Stimulated activated CD8-positive, alpha-beta memory T cell treated with anti-CD3 and anti-CD28 coated beads, Interleukin-7, amount 100 ng/mL, for 1 hour (primary cell): ENCODE results near the gene FCRLA.
"Not testable (repeated sequence)": the region's sequence is repeated elsewhere in the genome, so short reads cannot be mapped to it uniquely, and the experiment has no call there.

Experiments
- DNase-seq, 2 donors: peaks; one replicate each; pipeline ENCODE4 v3.0.0-alpha.2; 2020; ENCODE audit warnings: low read depth in 2 of 2

The FCRLA gene

GRCh38 chr1:161706482-161707347 lies at the start of gene FCRLA:
Gene FCRLA, plus strand, starts transcription at chr1:161707229. Its CDS starts 36 bp downstream, at chr1:161707265.
- DNase-seq = no peak

DNA sequence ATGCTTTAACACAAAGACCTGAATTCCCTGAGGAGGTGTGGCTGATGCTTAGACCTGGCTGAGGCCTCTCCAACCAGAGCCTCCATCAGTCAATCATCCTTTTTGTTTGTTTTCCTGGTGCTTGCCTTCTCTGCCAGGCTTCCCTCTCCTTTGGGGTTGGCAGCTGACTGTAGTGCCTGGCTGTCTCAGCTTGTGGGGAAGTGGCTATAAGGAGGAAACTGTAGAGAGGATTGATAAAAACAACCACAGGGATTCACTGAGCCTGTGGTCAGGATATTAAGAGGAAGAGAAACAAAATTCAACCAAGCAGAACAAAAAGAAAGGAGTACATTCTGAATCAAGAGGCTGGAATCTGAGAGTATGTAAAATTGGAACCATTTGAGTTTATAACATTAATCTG lies 48.5 kb upstream of the FCRLA start:
- DNase-seq = not testable (repeated sequence)

GRCh38 chr1:161661660-161662311 lies 45.2 kb upstream of the FCRLA start:
- not testable (repeated sequence) for DNase-seq

DNA sequence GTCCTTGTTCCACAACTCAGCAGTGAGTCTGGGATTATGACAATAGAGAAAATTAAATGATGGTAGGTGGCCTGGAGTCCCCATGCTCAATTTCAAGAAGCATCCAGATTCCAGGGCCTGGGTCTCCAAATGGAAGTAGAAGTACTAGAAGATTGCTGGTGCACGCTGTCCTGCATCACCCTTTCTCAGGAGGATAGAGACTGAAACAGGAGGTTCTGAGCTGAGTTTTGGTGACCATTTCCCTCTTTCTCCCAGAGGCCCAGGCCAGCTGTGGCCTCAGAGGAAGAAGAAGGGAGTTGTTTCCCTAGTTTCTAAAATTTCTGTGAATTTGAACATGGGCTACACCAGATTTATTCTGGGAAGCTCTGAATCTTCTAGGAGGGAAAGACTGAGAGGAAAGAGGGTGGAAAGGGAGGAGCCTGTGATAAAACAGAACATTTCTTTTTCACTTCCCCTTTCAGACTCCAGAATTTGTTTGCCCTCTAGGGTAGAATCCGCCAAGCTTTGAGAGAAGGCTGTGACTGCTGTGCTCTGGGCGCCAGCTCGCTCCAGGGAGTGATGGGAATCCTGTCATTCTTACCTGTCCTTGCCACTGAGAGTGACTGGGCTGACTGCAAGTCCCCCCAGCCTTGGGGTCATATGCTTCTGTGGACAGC lies 44.2 kb upstream of the FCRLA start, which contains the start of gene FCGR2B:
Gene FCGR2B (plus strand): TSS at position 460 of the 656 bp plus-strand sequence. CDS start 99 bp downstream, at position 559.
- not testable (repeated sequence) for DNase-seq

DNA sequence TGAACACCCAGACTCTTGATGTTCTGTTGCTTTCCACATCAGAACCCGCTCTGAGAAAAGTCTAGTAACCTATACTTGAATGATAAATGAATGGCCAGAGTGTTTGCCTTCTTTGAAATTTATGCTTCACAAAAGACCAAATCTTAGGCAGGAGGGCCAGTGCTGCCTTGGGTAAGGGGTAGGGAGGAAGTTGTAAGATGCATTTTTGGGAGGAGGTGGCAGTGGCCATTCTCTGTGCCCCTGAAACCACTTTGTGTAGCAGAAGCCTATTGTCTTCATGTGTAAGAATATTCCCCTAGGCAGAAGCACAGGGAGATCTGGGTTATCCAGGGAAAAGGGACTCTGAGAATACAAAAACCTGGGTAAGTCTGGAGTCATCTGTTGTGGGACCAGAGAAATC lies 43.5 kb upstream of the FCRLA start:
- DNase-seq = not testable (repeated sequence)

- DNase-seq = not testable (repeated sequence)
Measured at GRCh38 chr1:161664689-161665088, 42.3 kb upstream of the FCRLA start.

DNA sequence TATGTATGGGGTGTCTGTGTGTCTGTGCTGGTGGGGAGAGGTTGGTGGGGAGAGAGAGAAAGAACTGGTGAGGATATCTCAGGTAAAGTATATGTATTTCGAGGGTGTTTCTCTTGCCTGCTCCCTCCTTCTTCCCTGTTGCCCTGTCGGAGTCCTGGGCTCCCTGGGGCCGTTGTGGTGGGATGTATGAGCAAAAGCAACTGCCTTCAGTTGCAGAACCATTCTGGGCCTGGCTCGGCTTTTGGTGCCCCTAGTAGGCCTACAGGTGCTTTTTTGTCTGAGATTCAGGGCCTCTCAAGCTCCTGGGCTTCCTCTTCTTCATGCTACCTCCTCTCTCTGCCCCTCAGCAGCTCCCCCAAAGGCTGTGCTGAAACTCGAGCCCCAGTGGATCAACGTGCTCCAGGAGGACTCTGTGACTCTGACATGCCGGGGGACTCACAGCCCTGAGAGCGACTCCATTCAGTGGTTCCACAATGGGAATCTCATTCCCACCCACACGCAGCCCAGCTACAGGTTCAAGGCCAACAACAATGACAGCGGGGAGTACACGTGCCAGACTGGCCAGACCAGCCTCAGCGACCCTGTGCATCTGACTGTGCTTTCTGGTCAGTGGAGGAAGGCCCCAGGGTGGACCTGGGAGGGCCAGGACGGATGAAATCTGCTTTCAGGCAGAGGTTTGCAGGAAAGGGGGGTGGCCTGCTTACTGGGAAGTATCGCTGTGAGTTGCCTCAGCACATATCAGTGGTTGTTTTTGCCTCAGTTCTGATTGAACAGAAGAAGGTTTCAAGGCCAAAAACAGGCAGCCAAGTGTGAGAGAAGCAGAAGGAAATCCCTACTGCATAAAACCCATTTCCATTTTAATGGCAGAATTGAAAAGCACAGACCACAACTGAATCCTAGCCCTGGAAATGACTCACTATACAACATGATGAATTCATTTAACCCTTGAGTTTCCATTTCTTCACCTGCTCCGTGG lies 35.7 kb upstream of the FCRLA start:
- DNase-seq = not testable (repeated sequence)

DNA sequence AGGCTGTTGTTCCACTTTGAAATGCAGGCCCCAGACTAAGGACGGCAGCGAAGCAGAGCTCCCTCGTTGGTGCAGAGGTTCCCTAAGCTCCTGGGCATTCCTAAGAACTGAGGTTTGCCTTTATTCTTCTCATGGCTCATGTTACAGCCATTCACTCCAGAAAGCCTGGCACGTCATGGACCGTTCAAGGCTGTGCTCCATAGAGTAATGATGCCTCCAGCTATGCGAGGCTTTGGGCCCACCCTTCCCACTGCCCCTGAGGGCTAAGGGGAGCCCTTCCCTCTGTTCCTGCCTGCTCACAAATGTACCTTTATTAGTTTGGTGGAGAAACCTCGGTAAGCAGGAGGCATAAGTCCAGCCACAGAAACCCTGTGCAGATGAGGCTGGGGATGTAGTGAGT lies 33.6 kb upstream of the FCRLA start:
- DNase-seq = not testable (repeated sequence)

- not testable (repeated sequence) for DNase-seq
Measured at GRCh38 chr1:161674447-161674846, 32.6 kb upstream of the FCRLA start.

DNA sequence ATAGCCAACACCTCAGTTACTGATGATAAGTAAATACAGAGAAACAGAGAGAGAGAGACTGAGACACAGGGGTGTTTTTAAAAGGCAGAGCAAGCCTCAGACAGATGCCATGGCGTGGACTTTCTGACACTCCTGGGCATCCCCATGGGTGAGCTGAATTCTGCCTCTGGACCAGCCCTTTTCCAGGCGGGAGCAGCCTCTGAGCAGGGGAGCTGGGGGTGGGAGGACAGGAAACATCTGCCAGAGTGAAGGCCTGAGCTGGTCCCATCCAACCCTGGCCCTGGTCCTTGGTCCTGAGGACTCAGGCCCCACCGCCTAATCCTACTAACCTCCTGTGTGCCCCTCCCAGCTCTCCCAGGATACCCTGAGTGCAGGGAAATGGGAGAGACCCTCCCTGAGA lies 32.1 kb upstream of the FCRLA start:
- DNase-seq = not testable (repeated sequence)

DNA sequence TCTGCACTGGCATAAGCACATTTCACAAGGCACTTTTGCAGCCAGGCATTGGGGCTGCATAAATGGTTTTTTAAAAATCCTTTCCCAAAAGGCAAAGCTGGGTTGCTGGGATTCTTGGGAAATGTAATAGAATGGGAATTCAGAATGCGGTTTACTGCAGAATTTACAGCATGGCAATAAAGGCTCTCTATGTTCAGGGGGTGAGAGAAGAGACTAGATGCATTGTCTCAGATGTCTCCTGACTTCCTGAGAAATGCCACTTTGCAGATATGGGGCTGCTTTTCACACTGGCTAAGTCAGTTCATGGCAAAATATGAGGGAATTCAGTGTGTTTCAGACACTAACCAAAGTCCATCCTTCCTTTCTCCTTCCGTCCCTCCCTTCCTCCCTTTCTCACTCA lies 30.6 kb upstream of the FCRLA start:
- DNase-seq = no peak

DNA sequence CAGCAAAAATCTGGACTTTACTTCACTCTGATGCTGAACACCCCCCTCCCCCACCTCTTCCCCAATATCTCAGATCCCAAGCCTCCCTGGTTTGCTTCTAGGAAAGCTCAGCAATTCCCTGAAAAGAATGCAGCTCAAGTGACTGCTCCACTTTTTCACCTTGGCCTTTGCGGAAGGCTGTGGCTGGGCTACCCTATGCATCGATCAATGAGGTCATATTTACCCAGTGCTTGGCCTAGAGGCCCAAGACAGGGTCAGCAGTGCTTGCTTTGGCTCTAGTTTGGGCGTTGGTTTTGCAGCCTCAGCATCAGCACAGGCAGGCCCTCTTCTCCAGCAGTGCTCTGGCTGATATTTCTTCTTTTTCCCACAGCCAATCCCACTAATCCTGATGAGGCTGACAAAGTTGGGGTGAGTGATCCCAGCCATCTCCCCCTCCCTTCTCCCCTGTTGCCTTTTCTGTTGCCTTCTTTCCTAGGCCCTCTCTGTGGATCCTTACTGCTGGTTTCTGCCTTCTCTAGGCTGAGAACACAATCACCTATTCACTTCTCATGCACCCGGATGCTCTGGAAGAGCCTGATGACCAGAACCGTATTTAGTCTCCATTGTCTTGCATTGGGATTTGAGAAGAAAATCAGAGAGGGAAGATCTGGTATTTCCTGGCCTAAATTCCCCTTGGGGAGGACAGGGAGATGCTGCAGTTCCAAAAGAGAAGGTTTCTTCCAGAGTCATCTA lies 29.9 kb upstream of the FCRLA start:
- DNase-seq = no peak

GRCh38 chr1:161678500-161678899 lies 28.5 kb upstream of the FCRLA start:
- no peak for DNase-seq

GRCh38 chr1:161681879-161682278 lies 25.1 kb upstream of the FCRLA start:
- no peak for DNase-seq

DNA sequence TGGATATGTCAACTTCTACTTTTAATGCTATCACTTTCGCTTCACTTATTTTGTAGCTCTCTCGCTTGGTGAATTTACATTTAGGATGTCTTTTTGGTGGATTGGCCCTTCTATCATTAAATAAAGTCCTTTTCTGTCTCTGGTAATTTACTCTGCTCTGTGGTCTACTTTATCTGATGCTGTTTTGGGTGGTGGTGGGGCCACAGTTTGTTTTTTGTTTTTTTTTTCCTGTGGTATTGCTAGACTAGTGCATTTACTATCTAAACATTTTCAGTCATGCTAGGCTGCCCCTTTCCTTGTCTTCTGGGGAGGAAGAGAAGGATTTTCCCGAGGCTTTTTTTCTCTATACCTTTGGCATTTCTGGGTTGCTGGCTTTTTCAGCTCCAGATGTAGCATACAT lies 18.1 kb upstream of the FCRLA start:
- DNase-seq = no peak

DNA sequence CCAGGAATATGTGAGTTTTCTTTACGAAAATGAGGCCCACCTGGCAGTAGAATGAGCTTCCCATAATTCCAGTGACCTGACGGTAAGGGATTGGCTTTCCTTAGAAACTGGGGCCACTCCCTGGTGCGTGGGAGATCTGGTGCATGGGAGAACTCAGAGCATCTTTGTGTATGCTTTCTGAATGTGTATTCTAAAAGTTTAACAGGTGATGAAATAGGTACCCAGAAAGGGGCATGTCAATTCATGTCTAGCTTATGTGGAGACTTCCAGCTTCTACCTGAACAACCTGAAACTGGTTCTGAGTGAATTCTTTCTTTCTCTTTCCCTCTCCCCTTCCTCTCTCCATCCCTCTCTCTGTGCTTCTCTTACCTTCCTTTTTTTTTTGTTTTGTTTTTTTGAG lies 15.2 kb upstream of the FCRLA start:
- no peak for DNase-seq

DNA sequence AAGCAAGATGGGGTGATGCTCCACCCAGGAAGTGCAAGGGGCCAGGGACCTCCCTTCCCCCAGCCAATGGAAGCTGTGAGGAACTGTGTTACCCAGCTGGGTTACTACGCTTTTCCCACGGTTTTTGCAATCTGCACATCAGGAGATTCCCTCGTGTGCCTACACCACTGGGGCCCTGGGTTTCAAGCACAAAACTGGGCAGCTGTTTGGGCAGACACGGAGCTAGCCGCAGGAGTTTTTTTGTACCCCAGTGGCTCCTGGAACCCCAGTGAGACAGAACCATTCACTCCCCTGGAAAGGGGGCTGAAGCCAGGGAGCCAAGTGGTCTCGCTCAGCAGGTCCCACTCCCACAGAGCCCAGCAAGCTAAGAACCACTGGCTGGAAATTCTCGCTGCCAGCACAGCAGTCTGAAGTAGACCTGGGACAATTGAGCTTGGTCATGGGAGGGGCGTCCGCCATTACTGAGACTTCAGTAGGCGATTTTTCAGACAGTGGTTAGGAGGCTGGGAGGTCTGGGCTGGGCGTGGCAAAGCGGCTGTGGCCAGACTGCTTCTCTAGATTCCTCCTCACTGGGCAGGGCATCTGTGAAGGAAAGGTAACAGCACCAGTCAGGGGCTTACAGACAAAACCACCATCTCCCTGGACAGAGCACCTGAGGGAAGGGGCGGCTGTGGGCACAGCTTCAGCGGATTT lies 13.9 kb upstream of the FCRLA start:
- not testable (repeated sequence) for DNase-seq

- not testable (repeated sequence) for DNase-seq
Measured at GRCh38 chr1:161698302-161698701, 8.7 kb upstream of the FCRLA start.

DNA sequence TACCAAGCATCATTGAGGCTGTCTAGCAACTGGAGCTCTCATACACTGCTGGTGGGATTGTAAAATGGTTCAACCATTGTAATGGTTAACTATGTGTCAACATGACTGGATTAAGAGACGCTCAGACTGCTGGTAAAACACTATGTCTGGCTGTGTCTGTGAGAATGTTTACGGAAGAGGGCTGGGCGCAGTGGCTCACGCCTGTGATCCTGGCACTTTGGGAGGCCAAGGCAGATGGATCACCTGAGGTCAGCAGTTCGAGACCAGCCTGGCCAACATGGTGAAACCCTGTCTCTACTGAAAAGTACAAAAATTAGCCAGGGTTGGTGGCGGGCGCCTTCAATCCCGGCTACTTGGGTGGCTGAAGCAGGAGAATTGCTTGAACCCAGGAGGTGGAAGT lies 4.8 kb upstream of the FCRLA start:
- no peak for DNase-seq

DNA sequence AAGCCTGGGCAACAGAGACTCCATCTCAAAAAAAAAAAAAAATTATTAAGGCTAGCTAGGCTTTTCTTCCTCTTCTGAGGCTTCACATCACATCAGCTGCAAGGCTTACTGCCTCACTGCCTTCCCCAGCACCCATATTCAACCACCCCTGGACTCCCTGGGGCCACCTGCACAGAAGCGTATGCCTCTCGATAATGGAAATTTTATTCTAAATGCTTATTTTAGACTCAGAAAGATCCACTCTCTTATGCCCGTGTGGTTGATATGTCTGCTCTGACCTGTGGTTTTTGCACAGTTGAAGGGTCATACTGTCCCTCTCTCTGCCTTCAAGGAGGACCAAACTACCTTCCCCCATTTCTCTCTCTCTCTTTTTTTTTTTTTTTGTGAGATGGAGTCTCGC lies 1.5 kb upstream of the FCRLA start:
- no peak for DNase-seq
